DOHH2 (cell line): ENCODE results near the gene MYL9.

Experiments used
- H3F3A ChIP-seq: fragments of 200-600 bp; sonication (generic), shearing (Covaris generic); 2 replicates; pipeline ENCODE4 v1.6.0; 2016; ENCODE audit warnings: antibody characterized with exemption, mild to moderate bottlenecking; ENCODE audit not compliant: control insufficient read depth, insufficient read depth
- H3K27ac ChIP-seq: fragments of 200-600 bp; sonication (generic); 2 replicates; pipeline ENCODE4 v1.5.1; 2014; ENCODE audit warnings: low read depth, mild to moderate bottlenecking, low read length, moderate library complexity
- H3K27me3 ChIP-seq: fragments of 200-600 bp; sonication (generic); 2 replicates; pipeline ENCODE4 v1.6.1; 2014; ENCODE audit warnings: mild to moderate bottlenecking, low read length, mixed read lengths; ENCODE audit not compliant: control insufficient read depth
- H3K36me3 ChIP-seq: fragments of 200-600 bp; sonication (generic); 2 replicates; pipeline ENCODE4 v1.6.1; 2014; ENCODE audit warnings: mild to moderate bottlenecking, low read length, moderate library complexity, mixed read lengths; ENCODE audit not compliant: control insufficient read depth
- H3K4me1 ChIP-seq: fragments of 200-600 bp; sonication (generic); 2 replicates; pipeline ENCODE4 v1.6.1; 2014; ENCODE audit warnings: mild to moderate bottlenecking, low read length, mixed read lengths; ENCODE audit not compliant: control insufficient read depth
- H3K4me2 ChIP-seq: fragments of 200-600 bp; sonication (generic); 2 replicates; pipeline ENCODE4 v1.6.0; 2014; ENCODE audit warnings: mild to moderate bottlenecking, low read length, moderate library complexity
- H3K4me3 ChIP-seq: fragments of 200-600 bp; sonication (generic); 2 replicates; pipeline ENCODE4 v1.5.1; 2014; ENCODE audit warnings: mild to moderate bottlenecking, low read length, mixed read lengths
- H3K79me2 ChIP-seq: fragments of 200-600 bp; sonication (generic); 2 replicates; pipeline ENCODE4 v1.6.1; 2014; ENCODE audit warnings: mild to moderate bottlenecking, low read length, mixed read lengths; ENCODE audit not compliant: control insufficient read depth
- H3K9me2 ChIP-seq: fragments of 200-600 bp; sonication (generic); replicated peaks from 2 replicates; pipeline ENCODE4 v1.6.1; 2014; ENCODE audit warnings: mild to moderate bottlenecking, low read length, mixed read lengths; ENCODE audit not compliant: control insufficient read depth
- H3K9me3 ChIP-seq: fragments of 200-600 bp; sonication (generic); 2 replicates; pipeline ENCODE4 v1.6.1; 2014; ENCODE audit warnings: antibody characterized with exemption, low read length, mixed read lengths; ENCODE audit not compliant: control insufficient read depth, insufficient read depth
- H4K20me1 ChIP-seq: fragments of 200-600 bp; sonication (generic); 2 replicates; pipeline ENCODE4 v1.6.0; 2014; ENCODE audit warnings: low read depth, mild to moderate bottlenecking, antibody characterized with exemption, low read length, moderate library complexity; ENCODE audit not compliant: control insufficient read depth, insufficient read depth
- CTCF ChIP-seq: fragments of 200-600 bp; sonication (generic); IDR thresholded peaks from one replicate; pipeline ENCODE4 v1.5.1; 2014; ENCODE audit warnings: antibody characterized with exemption, mild to moderate bottlenecking, low read depth, low read length; ENCODE audit not compliant: poor library complexity, severe bottlenecking
- EZH2phosphoT487 ChIP-seq: fragments of 200-600 bp; sonication (generic); IDR thresholded peaks from 2 replicates; pipeline ENCODE4 v1.6.1; 2017; ENCODE audit warnings: borderline replicate concordance, mild to moderate bottlenecking, antibody characterized with exemption, low read length, moderate library complexity, mixed read lengths

The MYL9 gene

GRCh38 chr20:36538026-36538722, 3.1 kb upstream of the MYL9 start:
- Histone ChIP-seq H3K9me3 (no peaks in the 10 kb centered on the region), H3K79me2 (no peaks in the 10 kb centered on the region), H3K9me2 (no peaks in the 10 kb centered on the region), H3K4me3 (no peak overlapping the region), H3K4me1 (peaks cover 15% of the 10 kb centered on the region), H3K36me3 (no peaks in the 10 kb centered on the region), H4K20me1 (no peaks in the 10 kb centered on the region), H3F3A (peaks cover 2% of the 10 kb centered on the region; the same call in 1 of the 2 replicates), H3K4me2 (no peak overlapping the region), H3K27me3 (peaks cover 5% of the 10 kb centered on the region; the same call in 1 of the 2 replicates), H3K27ac (no peak overlapping the region)
- TF ChIP-seq EZH2phosphoT487 = no peak
- TF ChIP-seq CTCF = no peak

- no peaks in the 10 kb centered on the region for H3K9me2 ChIP-seq
- peaks cover 2% of the 10 kb centered on the region; the same call in 1 of the 2 replicates for H3F3A ChIP-seq
- no peaks in the 10 kb centered on the region for H3K36me3 ChIP-seq
- H3K4me3 ChIP-seq = no peak overlapping the region
- no peaks in the 10 kb centered on the region for H4K20me1 ChIP-seq
- H3K9me3 ChIP-seq = no peaks in the 10 kb centered on the region
- peak overlapping the region; percentile 51 for H3K4me2 ChIP-seq
- peaks cover 15% of the 10 kb centered on the region for H3K4me1 ChIP-seq
- peaks cover 5% of the 10 kb centered on the region; the same call in 1 of the 2 replicates for H3K27me3 ChIP-seq
- TF ChIP-seq EZH2phosphoT487 = no peak
- no peak for TF ChIP-seq CTCF
- H3K79me2 ChIP-seq = no peaks in the 10 kb centered on the region
- no peak overlapping the region for H3K27ac ChIP-seq
Observed at GRCh38 chr20:36540551-36541211, 638 bp upstream of the MYL9 start.

GRCh38 chr20:36541768-36542488, 609 bp downstream of the MYL9 start:
- H3K27ac ChIP-seq = no peak overlapping the region
- H3K27me3 ChIP-seq = peaks cover 5% of the 10 kb centered on the region; the same call in 1 of the 2 replicates
- no peaks in the 10 kb centered on the region for H3K79me2 ChIP-seq
- no peaks in the 10 kb centered on the region for H3K9me2 ChIP-seq
- peaks cover 10% of the 10 kb centered on the region for H3K4me1 ChIP-seq
- H4K20me1 ChIP-seq = no peaks in the 10 kb centered on the region
- H3K9me3 ChIP-seq = no peaks in the 10 kb centered on the region
- H3F3A ChIP-seq = peaks cover 2% of the 10 kb centered on the region; the same call in 1 of the 2 replicates
- TF ChIP-seq EZH2phosphoT487 (no peak), CTCF (peak; percentile 62)
- H3K4me3 ChIP-seq = peak overlapping the region; percentile 40; the same call in 1 of the 2 replicates
- no peaks in the 10 kb centered on the region for H3K36me3 ChIP-seq
- peak overlapping the region; percentile 51 for H3K4me2 ChIP-seq
